Measurements from ENCODE around the gene EPS15.
A peak's percentile ranks its signal among the peaks of the same experiment; 100 is the strongest.
"Not testable (repeated sequence)": the region's sequence is repeated elsewhere in the genome, so short reads cannot be mapped to it uniquely, and the experiment has no call there.

Gene EPS15

GRCh38 chr1:51542158-51542953 is 23.3 kb upstream of the EPS15 start:
- DNase-seq = no peak

GRCh38 chr1:51541313-51542050 is 22.4 kb upstream of the EPS15 start:
- DNase-seq = no peak

- DNase-seq = no peak
Measured at GRCh38 chr1:51537568-51537967, 18.5 kb upstream of the EPS15 start.

- DNase-seq = peak; percentile 34
Measured at GRCh38 chr1:51535006-51535592, 16.0 kb upstream of the EPS15 start.

GRCh38 chr1:51534447-51534846 is 15.4 kb upstream of the EPS15 start:
- no peak for DNase-seq

GRCh38 chr1:51532853-51533252 is 13.8 kb upstream of the EPS15 start:
- no peak for DNase-seq

- DNase-seq = not testable (repeated sequence)
Measured at GRCh38 chr1:51530447-51530846, 11.4 kb upstream of the EPS15 start.

- DNase-seq = no peak
Measured at GRCh38 chr1:51527144-51527543, 8.1 kb upstream of the EPS15 start.

- DNase-seq = no peak
Measured at GRCh38 chr1:51526248-51526647, 7.2 kb upstream of the EPS15 start.

GRCh38 chr1:51525295-51525694 is 6.2 kb upstream of the EPS15 start:
- no peak for DNase-seq

- DNase-seq = no peak
Measured at GRCh38 chr1:51524817-51525216, 5.8 kb upstream of the EPS15 start.

- DNase-seq = no peak
Measured at GRCh38 chr1:51523931-51524330, 4.9 kb upstream of the EPS15 start.

GRCh38 chr1:51520700-51521248 is 1.7 kb upstream of the EPS15 start:
- no peak for DNase-seq

GRCh38 chr1:51519865-51520699 is 1.0 kb upstream of the EPS15 start:
- no peak for DNase-seq

GRCh38 chr1:51518586-51519047 is 449 bp downstream of the EPS15 start:
- peak; percentile 39 for DNase-seq

GRCh38 chr1:51518033-51518585 is 957 bp downstream of the EPS15 start:
- DNase-seq = peak; percentile 29

GRCh38 chr1:51517361-51518032 is 1.6 kb downstream of the EPS15 start:
- no peak for DNase-seq

GRCh38 chr1:51516649-51517158 is 2.4 kb downstream of the EPS15 start:
- no peak for DNase-seq

GRCh38 chr1:51515982-51516648 is 3.0 kb downstream of the EPS15 start:
- no peak for DNase-seq

GRCh38 chr1:51515312-51515960 is 3.6 kb downstream of the EPS15 start:
- DNase-seq = no peak

All from activated CD4-positive, alpha-beta T cell treated with anti-CD3 and anti-CD28 coated beads, Interleukin-2, amount 50 U/mL, for 1 hour (primary cell).